NCI-H128 (cell line): ENCODE results near the gene PPP1R2C.

Experiments used
- DNase-seq: peaks from one replicate; lab custom pipeline; 2025; ENCODE audit not compliant: unreplicated experiment; lab: John Stamatoyannopoulos, UW

Gene PPP1R2C

DNA sequence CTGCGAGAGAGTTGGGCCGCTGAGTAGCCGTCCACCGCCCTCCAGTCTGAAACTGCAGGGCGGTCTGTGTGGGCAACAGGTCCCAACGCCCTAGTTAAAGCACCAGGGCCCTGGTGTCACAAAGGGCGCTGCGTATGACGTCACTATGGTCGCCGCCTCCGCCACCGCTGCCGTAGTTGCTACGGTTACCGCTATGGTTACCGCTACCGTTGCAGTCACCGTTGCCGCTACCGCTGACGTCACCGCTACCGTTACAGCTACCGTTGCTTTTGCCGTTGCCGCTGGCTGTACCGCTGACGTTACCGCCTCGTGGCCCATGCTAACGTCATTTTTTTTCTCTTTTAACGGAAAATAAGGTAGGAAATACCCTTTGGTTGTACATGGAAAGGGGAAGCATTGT is at the start of gene PPP1R2C:
TSS of gene PPP1R2C (minus strand) at position 68 of the 400 bp plus-strand sequence. CDS start 84 bp downstream, outside the sequence.
- no peak for DNase-seq

- no peak for DNase-seq
These were observed 47.2 kb upstream of the PPP1R2C start for GRCh38 chrX:42825201-42825600.

- no peak for DNase-seq
These were observed 46.6 kb upstream of the PPP1R2C start for GRCh38 chrX:42824541-42824940.

DNA sequence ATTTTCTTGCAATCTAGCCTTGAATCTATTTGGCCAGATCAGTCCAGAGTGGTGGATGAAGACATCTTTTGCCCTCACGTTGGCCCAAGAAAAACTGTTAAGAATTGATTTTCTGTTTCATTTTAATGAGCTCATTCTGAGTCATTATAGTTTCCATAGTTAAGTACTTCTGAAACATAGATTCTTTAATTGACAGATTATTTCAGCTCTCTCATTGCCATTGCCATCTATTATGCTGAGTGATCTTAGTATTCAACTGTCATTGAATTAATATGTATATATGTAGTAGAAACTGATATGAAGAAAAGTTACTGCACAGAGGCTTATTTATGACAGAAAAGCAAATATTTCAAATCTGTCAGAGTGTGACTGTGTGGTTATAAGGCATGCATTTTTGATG is 45.5 kb upstream of the PPP1R2C start:
- no peak for DNase-seq

DNA sequence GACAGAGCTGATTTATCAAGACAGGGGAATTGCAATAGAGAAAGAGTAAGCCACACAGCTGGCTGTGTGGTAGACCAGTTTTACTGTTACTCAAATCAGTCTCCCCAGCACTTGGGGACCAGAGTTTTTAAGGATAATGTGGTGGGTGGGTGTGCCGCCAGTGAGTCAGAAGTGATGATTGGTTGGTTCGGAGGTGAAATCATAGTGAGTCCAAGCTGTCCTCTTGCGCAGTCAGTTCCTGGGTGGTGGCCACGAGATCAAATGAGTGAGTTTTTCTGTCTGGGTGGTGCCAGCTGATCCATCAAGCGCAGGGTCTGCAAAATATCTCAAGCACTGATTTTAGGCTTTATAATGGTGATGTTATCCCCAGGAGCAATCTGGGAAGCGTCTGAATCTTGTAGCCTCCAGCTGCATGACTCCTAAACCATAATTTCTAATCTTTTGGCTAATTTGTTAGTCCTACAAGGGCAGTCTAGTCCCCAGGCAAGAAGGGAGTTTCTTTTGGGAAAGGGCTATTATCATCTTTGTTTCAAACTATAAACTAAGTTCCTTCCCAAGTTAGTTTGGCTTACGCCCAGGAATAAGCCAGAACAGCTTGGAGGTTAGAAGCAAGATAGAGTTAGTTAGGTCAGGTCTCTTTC is 44.0 kb upstream of the PPP1R2C start:
- DNase-seq = no peak

DNA sequence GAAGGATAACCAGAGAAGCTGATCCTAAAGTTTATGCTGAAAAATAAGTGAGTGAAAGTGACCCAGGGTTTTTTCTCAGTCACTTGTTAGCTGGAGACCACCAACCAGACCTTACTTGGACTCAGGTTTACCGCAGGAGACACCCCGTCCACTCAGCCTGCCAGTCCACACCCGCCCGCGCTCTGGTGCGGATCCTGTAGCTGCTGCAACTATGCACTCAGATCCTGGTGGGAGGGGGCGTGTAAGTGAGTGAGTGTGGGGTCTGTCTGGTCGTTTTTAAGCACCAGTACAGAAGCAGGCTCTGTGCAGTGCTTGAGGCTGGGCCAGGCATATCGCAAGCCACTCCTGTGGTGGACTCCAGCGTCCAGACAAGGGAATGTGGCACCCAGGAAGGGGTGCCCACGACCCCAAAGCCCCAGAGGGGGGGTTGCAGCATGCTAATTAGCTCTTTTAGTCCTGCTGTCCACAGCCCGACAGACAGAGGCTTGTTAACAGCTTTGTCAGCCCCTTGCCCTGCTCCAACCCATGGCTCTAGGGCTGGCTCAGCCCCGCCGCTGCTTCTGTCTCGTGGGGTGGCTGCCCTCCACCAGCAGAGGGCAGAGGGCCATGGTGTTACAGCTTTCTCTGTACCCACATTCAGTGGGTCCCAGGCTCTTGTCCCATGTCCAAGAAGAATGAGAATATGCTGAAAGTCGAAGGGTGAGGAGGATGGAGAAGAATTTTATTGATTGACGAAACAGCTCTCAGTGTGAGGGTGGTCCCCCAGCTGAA is 40.4 kb upstream of the PPP1R2C start:
- no peak for DNase-seq

GRCh38 chrX:42809569-42809968 is 31.6 kb upstream of the PPP1R2C start:
- DNase-seq = no peak

- DNase-seq = no peak
These were observed 29.4 kb upstream of the PPP1R2C start for GRCh38 chrX:42807393-42807792.

DNA sequence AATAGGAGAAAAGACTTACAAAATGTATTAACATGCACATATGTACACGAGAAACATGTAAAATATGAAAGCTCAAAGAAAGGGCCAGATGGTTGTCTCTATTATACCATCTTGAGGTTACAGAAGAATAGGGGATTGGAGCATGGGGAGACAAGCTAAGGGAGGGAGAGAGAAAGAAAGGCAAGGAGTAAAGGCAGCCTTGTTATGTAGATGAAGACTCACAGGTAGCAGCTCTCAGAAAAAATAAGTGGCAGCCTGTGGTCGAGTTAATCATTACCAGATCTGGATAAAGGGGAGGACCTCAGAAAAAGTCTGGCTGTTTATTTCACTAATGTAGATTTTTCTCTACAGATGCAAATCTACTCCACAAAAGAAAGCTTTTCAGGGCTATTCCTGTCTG is 26.6 kb upstream of the PPP1R2C start:
- no peak for DNase-seq

GRCh38 chrX:42803320-42803719 is 25.4 kb upstream of the PPP1R2C start:
- no peak for DNase-seq

GRCh38 chrX:42797651-42798269 is 19.8 kb upstream of the PPP1R2C start:
- DNase-seq = no peak

DNA sequence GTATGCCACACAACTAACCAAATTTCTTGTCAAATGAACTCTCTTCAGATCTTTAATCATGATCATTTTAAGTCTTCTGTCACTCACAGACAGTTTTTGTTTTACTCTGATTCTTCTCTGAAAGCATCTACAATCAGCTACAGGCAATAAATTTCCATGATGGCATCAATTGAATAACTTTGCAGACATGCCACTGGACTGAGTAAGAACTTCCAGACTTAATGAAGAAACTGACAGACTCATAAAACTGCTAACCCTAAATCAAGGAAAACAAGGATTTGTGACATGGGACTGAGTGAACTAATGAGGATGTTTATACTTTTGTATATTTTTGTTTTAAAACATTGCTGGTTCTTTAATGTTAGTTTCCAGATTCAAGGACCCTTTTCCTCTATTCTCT is 5.5 kb upstream of the PPP1R2C start:
- DNase-seq = no peak

GRCh38 chrX:42776195-42776594 is 1.8 kb downstream of the PPP1R2C start:
- DNase-seq = no peak

DNA sequence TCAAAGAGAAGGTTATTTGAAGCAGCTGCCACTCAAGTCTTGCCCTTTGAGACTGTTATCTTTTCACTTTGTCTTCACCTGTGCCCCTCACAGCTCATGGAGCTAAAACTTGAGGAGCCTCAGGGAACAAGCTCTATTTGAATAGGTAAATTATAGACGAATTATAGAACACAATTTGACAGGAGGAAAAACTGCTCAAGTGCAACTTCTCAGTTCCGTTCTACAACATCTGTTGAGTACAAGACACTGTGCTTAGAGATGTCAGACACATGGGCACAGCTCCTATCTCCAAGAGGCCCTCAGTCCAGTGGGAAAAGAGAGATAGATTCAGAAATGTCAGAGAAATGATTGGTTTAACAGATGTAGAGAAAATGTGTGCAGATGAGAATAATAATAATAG is 5.1 kb downstream of the PPP1R2C start:
- no peak for DNase-seq

- DNase-seq = no peak
These were observed 6.2 kb downstream of the PPP1R2C start for GRCh38 chrX:42771506-42772335.

GRCh38 chrX:42770566-42770965 is 7.4 kb downstream of the PPP1R2C start:
- DNase-seq = no peak

GRCh38 chrX:42759881-42760280 is 18.1 kb downstream of the PPP1R2C start:
- DNase-seq = no peak

DNA sequence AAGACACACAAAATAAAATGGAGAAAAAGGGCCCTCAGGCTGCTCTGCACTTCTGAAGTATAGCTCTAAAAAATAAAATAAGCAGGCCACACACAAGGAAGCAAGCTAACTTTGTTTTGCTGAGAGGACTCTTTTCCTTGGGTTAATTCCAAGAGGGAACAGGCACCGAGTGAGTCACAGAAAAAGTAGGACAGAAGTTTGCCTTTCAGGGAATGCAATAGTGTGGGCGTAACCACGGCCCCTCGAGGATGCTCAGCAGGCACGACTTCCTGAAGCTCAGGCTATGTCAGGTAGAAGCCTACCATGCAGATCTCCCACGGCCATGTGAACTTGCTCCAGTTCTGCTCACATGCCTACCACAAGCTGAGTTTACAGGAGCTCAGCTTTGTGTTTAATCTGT is 22.1 kb downstream of the PPP1R2C start:
- no peak for DNase-seq

GRCh38 chrX:42754603-42755002 is 23.4 kb downstream of the PPP1R2C start:
- no peak for DNase-seq

DNA sequence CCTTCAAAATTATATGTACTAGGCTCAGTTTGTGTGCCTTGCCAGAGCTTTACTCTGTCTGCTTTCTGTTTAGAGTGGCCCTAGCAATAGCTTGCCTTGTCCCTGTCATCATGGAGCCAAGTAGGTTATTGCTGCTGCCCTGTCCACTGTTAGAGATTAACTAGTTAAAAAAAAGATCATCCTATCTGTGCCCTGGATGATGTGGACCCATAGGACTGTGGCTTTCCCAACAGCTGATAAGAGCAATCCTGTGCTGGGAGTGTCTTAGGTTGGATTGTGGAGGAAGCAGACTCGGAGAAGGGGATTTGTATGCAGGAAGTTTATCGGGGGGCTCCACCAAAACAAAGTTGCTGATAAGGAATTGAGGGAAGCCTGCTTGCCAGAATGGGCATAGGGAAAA is 23.8 kb downstream of the PPP1R2C start:
- no peak for DNase-seq

GRCh38 chrX:42752730-42753129 is 25.2 kb downstream of the PPP1R2C start:
- DNase-seq = no peak
